ENCODE data around the gene DKKL1. TPM values are rescaled to one million over a fixed set of nuclear protein-coding genes. Genes with fewer than 3 reads are reported as not detected.
"Not testable (repeated sequence)": the region's sequence is repeated elsewhere in the genome, so short reads cannot be mapped to it uniquely, and the experiment has no call there.

The DKKL1 gene
- 1 to 10 TPM in 4 of 8 experiments, under 1 TPM in 2, not detected in 2; 0.38 to 5.2 (median 1.4) TPM for total RNA-seq

DNA sequence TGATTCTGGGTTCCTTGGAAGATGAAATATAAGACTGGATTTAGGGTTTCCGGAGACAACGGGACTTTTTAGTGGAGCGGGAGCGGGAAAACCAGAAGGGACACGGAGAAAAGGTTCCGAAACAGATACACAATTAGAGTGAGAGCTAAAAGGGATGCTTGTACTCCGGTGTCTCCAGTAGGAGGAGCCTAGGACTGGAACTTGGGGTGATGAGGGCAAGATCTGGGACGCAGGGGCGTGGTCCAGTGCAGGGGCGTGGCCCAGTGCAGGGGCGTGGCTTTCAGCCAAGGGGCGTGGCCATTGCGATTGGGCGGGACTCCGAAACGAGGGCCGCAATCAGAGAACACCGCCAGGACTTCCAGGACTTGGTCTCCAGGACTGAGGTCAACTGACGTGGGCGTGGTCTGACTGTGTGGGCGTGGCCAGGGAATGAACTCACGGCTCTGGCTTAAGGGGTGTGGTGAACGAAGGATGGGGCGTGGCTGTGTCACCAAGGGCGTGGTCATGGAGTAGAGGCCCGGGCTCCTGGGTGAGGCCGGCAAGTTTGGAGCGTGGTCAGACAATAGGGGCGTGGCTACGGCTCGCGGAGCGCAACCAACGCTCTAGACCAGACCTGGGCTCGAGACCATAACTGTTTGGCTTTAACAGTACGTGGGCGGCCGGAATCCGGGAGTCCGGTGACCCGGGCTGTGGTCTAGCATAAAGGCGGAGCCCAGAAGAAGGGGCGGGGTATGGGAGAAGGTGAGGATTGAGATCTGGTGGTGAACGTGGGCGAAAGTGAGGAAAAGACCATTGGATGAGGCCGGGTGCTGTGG is at the start of gene DKKL1:
TSS of gene DKKL1 (plus strand) at position 610 of the 815 bp plus-strand sequence. CDS start at position 732, 122 bp downstream.
- Histone ChIP-seq H3K4me1 (replicated peaks in 1 of 2) (peaks cover 0 to 5% of the 10 kb centered on the region in 2 donors), H3K27ac (no peak within 1 kb of the TSS), H3K4me3 (peak within 1 kb of the TSS; percentile 18 to 62 (median 49))
- peak; percentile 76 to 89 (median 86) for ATAC-seq (replicated peaks in 6 of 8)
- 0 to 9% (median 4%) methylated on average over 5 to 20 of the region's 46 CpGs; no CpG with 5 or more reads in 2 of the 10 experiments for WGBS, 10 experiments
- in situ Hi-C loops (cut with MboI; ENCODE audit: low pct_unique_long_range_greater_than_20kb in 2 of 9, low sequenced_read_pairs in 9 of 9, unreplicated experiment in 9 of 9) = no loop called here

DNA sequence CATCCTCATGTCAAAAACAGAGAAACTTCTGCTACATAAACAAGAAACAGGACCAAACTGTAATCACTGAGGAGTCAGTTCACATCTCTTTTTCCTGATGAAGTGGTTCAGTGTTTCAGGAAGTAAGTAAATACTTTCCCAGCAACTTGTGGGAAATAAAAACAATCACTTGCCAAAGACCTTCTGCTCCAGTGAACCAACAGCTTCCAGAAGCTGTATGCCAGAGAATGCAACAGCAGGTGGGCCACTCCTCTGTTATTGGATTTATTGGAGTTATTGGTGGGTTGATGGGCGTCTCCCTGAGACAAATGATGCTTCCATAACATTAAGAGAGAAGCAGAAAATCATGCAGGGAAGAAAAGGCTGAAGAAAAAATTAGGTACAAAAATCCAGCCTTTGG is 48.6 kb upstream of the DKKL1 start:
- Histone ChIP-seq H3K27ac (no peak overlapping the region), H3K4me3 (no peak overlapping the region), H3K4me1 (replicated peaks in 1 of 2) (no peaks in the 10 kb centered on the region)
- no peak for ATAC-seq (replicated peaks in 6 of 8)
- in situ Hi-C loops (cut with MboI; ENCODE audit: low pct_unique_long_range_greater_than_20kb in 2 of 9, low sequenced_read_pairs in 9 of 9, unreplicated experiment in 9 of 9) = no loop called here
- 0 to 86% (median 50%) methylated on average over 1 of the region's 1 CpG; no CpG with 5 or more reads in 5 of the 10 experiments for WGBS, 10 experiments

DNA sequence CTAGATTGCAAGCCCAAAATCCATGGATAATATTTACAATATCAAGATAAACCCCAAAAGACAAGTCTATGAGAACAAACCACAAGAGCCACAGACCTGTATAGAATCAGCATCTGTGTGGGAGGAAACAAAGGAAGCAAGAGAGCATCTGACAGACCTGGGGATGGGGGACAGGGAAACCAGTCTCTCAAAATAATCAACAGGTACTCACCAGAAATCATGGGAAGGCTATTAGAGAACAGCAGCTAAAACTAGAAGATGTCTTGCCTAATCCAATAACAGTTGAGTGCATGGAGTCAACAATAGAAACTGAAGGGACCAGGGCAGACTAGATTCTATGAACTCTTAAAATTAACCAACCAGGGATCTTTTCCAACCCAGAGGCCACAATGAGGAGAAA is 47.4 kb upstream of the DKKL1 start:
- Histone ChIP-seq H3K4me1 (replicated peaks in 1 of 2) (no peaks in the 10 kb centered on the region), H3K27ac (no peak overlapping the region), H3K4me3 (no peak overlapping the region)
- in situ Hi-C loops (cut with MboI; ENCODE audit: low pct_unique_long_range_greater_than_20kb in 2 of 9, low sequenced_read_pairs in 9 of 9, unreplicated experiment in 9 of 9) = no loop called here
- no peak for ATAC-seq (replicated peaks in 6 of 8)

DNA sequence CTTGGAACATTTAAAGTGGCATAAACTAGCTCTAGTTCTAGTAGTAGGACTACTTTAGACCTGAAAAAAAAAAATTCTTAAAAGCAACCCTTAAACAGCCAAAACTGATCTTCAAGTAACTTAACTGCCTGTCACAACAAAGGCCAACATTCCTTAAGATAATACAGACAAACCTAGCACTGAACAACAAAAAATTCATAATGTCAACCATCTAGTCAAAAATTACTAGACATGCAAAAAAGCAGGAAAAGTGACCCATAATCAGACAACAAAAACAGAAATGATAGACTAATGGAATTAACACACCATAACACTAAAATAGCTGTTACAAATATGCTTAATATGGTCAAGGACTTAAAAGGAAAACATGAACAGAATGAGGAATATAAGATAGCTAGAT is 45.4 kb upstream of the DKKL1 start:
- no peaks in the 10 kb centered on the region for H3K4me1 ChIP-seq (replicated peaks in 1 of 2)
- H3K27ac ChIP-seq = no peak overlapping the region
- H3K4me3 ChIP-seq = no peak overlapping the region
- in situ Hi-C loops (cut with MboI; ENCODE audit: low pct_unique_long_range_greater_than_20kb in 2 of 9, low sequenced_read_pairs in 9 of 9, unreplicated experiment in 9 of 9) = no loop called here
- no peak for ATAC-seq (replicated peaks in 6 of 8)

DNA sequence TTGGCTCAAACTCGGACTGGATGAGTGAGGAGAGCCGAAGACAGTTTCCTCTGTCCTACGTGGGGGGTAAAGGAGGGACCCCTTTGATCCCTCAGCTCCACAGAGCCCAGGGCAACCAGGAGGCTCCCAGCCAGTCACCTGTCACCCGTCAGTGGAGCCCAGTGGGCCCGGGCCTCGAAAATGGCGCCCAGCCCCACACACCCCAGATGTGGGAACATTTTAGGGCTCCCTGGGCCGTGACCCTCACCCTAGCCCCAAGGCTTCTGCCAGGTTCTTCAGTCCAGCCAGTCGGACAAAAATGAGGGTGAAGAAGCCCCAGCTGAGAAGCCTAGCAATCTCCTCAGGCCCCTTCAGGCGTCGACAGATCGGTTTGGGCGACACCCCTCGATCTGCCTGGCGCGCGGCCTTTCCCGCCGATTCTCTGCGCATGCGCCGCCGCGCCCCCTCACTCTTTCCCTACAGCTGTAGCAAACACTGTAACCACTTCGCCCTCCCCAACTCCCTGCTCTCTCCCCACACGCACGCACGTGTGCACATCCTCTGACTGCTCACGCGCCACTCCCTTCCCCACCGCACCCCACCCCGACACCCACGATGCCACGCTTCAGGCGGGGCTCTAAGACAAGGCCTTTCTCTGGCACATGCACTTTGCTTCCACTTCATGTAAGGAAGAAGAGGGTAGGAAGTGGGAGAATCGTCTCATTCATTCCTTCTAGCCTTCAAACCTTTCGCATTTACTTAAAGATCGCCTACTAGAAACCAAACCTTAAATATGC is 38.7 kb upstream of the DKKL1 start, which contains the start of gene SLC6A16:
TSS of gene SLC6A16 (minus strand) at position 391 of the 776 bp plus-strand sequence. CDS start 13,844 bp downstream, outside the sequence.
- no peaks in the 10 kb centered on the region for H3K4me1 ChIP-seq (replicated peaks in 1 of 2)
- ATAC-seq (replicated peaks in 6 of 8) = no peak
- no peak within 1 kb of the TSS for H3K27ac ChIP-seq
- in situ Hi-C loops (cut with MboI; ENCODE audit: low pct_unique_long_range_greater_than_20kb in 2 of 9, low sequenced_read_pairs in 9 of 9, unreplicated experiment in 9 of 9) = no loop called here
- no peak within 1 kb of the TSS for H3K4me3 ChIP-seq
- 80 to 95% (median 89%) methylated on average over 6 to 18 of the region's 38 CpGs; no CpG with 5 or more reads in 7 of the 10 experiments for WGBS, 10 experiments

DNA sequence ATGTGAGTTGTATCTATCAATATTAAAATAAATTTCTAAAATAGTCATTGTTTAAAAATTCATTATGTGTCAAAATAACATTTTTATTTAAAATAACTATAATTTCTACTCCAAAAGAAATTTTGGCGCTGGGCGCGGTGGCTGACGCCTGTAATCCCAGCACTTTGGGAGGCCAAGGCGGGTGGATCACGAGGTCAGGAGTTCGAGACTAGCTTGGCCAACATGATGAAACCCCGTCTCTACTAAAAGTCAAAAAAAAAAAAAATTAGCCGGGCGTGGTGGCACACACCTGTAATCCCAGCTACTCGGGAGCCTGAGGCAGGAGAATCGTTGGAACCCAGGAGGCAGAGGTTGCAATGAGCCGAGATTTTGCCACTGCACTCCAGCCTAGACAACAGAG is 37.9 kb upstream of the DKKL1 start:
- 67 to 97% (median 90%) methylated on average over 2 to 12 of the region's 13 CpGs; no CpG with 5 or more reads in 1 of the 10 experiments for whole genome bisulfite sequencing, 10 experiments
- H3K4me3 ChIP-seq; H3K4me1 ChIP-seq (replicated peaks in 1 of 2); in situ Hi-C loops (cut with MboI; ENCODE audit: low pct_unique_long_range_greater_than_20kb in 2 of 9, low sequenced_read_pairs in 9 of 9, unreplicated experiment in 9 of 9); H3K27ac ChIP-seq; ATAC-seq (replicated peaks in 6 of 8): not testable (repeated sequence)

DNA sequence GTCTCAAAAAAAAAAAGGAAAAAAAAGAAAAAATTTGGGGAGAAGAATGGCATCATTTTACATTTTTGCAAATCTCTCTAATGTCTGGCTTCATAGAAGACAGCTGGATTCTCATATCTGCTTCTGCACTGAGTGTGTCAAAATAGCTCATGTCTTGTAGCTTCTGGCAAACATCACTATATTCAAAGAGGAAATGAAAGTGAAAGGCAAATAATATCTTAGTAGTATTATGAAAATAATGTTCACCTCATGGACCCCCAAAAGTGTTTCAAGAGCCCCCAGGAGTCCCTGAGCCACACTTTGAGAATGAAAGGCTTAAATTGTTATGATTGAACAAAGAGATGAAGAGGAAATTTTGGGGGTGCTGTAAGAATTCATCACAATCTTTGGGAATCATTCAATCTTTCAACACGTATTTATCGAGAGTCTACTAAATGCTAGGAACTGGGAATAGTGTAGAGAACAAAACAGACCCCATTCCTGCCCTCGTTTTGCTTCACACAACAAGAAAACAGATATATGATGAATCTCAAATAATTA is 37.4 kb upstream of the DKKL1 start:
- WGBS, 10 experiments = 62 to 100% (median 93%) methylated on average over 1 to 3 of the region's 3 CpGs; no CpG with 5 or more reads in 2 of the 10 experiments
- H3K4me3 ChIP-seq = no peak overlapping the region
- H3K4me1 ChIP-seq (replicated peaks in 1 of 2) = no peaks in the 10 kb centered on the region
- no peak overlapping the region for H3K27ac ChIP-seq
- in situ Hi-C loops (cut with MboI; ENCODE audit: low pct_unique_long_range_greater_than_20kb in 2 of 9, low sequenced_read_pairs in 9 of 9, unreplicated experiment in 9 of 9) = no loop called here
- no peak for ATAC-seq (replicated peaks in 6 of 8)

DNA sequence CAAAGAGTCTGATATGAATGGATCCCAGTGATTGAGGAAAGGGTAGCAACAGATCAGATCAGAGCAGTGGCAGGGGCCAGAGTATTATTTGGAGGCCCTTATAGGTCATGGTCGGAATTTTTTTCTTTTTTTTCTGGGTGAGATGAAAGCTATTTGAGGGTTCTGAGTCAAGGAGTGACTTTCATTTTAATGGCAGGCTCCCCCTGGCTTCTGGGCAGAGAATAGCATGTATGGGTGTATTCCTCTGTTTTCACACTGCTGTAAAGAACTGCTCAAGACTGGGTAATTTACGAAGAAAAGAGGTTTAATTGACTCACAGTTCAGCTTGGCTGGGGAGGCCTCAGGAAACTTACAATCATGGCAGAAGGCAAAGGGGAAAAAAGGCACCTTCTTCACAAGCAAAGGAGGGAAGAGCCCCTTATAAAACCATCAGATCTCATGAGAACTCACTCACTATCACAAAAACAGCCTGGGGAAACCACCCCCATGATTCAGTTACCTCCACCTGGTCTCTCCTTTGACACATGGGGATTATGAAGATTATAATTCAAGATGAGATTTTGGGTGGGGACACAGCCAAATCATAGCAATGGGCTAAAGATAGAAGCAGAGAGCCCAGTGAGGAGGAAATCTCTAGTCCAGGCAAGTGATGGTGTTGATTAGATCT is 35.7 kb upstream of the DKKL1 start:
- in situ Hi-C loops (cut with MboI; ENCODE audit: low pct_unique_long_range_greater_than_20kb in 2 of 9, low sequenced_read_pairs in 9 of 9, unreplicated experiment in 9 of 9) = no loop called here
- Histone ChIP-seq H3K27ac (no peak overlapping the region), H3K4me1 (replicated peaks in 1 of 2) (no peaks in the 10 kb centered on the region), H3K4me3 (no peak overlapping the region)
- 17 to 100% (median 67%) methylated on average over 1 to 2 of the region's 2 CpGs; no CpG with 5 or more reads in 3 of the 10 experiments for WGBS, 10 experiments
- peak in 3 of 8 experiments; percentile 50 to 77 (median 59) for ATAC-seq (replicated peaks in 6 of 8)

DNA sequence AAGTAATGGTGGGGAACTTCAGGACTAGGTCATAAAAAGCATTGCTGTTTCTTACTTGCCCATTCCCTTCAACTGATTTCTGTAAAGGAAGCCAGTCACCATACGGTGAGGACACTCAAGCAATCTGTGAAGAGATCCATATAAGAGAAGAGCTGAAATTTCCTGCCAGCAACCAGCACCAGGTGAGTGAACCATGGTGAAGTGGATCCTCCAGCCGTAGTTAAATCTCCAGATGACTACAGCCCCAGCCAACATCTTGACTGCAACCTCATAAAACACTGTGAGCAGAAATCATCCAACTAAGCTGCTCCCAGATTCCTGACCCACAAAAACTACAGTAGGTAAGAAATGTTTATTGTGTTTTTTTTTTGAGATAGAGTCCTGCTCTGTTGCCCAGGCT is 34.9 kb upstream of the DKKL1 start:
- no peak for ATAC-seq (replicated peaks in 6 of 8)
- WGBS, 10 experiments = 63 to 100% (median 88%) methylated on average over 1 to 2 of the region's 2 CpGs; no CpG with 5 or more reads in 3 of the 10 experiments
- no peak overlapping the region for H3K4me3 ChIP-seq

DNA sequence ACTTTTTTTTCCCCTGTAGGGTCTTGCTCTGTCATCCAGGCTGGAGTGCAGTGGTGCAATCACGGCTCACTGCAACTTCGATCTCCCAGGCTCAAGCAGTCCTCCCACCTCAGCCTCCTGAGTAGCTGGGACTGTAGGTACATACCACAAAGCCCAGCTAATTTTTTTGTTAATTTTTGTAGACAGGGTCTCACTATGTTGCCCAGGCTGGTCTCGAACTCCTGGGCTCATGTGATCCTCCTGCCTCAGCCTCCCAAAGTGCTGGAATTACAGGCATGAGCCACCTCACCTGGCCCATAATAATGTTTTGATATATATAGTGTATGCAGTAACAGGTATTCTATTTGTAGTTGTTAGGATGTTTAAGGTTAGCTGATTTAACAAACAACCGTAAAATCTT is 32.5 kb upstream of the DKKL1 start:
- whole genome bisulfite sequencing, 10 experiments = 62 to 100% (median 92%) methylated on average over 1 to 4 of the region's 4 CpGs; no CpG with 5 or more reads in 2 of the 10 experiments
- ATAC-seq (replicated peaks in 6 of 8) = peak in 1 of 8 experiments; percentile 11
- H3K4me3 ChIP-seq; H3K4me1 ChIP-seq (replicated peaks in 1 of 2); in situ Hi-C loops (cut with MboI; ENCODE audit: low pct_unique_long_range_greater_than_20kb in 2 of 9, low sequenced_read_pairs in 9 of 9, unreplicated experiment in 9 of 9); H3K27ac ChIP-seq: not testable (repeated sequence)

More for the DNA sequence above, 34.9 kb upstream of the DKKL1 start:
- H3K27ac ChIP-seq = no peak overlapping the region
- in situ Hi-C loops (cut with MboI; ENCODE audit: low pct_unique_long_range_greater_than_20kb in 2 of 9, low sequenced_read_pairs in 9 of 9, unreplicated experiment in 9 of 9) = no loop called here
- no peaks in the 10 kb centered on the region for H3K4me1 ChIP-seq (replicated peaks in 1 of 2)

DNA sequence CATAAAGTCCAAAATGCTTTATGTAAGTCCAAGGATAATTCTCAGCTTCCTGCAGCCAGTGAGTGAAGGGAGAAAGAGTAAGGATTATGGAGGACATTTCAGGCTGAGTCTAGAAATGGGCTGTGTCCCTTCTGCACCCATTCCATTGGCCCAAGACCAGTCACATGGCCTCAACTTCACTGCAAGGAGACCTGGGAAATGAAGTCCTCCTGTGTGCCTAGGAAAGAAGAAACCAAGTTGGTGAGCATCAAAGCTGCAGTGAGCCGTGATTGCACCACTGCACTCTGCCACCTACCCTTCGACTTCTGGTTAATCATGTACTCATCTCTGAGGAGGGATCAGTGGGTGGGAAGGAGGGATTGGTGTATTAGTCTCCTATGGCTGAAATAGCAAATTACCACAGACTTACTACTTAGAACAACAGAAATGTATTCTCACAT is 32.0 kb upstream of the DKKL1 start:
- Histone ChIP-seq H3K27ac (no peak overlapping the region), H3K4me3 (no peak overlapping the region), H3K4me1 (replicated peaks in 1 of 2) (no peaks in the 10 kb centered on the region)
- ATAC-seq (replicated peaks in 6 of 8) = peak; percentile 58 to 98 (median 85)
- in situ Hi-C loops (cut with MboI; ENCODE audit: low pct_unique_long_range_greater_than_20kb in 2 of 9, low sequenced_read_pairs in 9 of 9, unreplicated experiment in 9 of 9) = no loop called here
- 40 to 61% (median 53%) methylated on average over 1 to 2 of the region's 2 CpGs; no CpG with 5 or more reads in 6 of the 10 experiments for WGBS, 10 experiments

DNA sequence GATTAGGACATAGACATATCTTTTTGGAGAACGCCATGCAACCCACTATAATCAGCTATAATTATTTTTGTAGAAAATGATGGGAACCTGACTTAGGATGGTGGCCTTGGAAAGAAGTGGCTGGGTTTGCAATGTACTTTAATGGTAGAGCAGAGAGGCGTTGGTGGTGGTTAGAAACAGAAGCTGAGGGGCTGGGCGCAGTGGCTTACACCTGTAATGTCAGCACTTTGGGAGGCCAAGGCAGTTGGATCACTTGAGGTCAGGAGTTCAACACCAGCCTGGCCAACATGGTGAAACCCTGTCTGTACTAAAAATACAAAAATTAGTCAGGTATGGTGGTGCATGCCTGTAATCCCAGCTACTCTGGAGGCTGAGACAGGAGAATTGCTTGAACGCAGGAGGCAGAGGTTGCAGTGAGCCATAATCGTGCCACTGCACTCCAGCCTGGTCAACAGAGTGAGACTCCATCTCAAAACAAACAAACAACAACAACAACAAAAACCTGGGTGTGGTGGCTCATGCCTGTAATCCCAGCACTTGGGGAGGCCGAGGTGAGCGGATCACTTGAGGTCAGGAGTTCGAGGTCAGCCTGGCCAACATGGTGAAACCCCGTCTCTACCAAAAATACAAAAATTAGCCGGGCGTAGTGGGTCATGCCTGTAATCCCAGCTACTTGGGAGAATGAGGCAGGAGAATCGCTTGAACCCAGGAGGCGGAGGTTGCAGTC is 30.8 kb upstream of the DKKL1 start:
- ATAC-seq (replicated peaks in 6 of 8); H3K4me3 ChIP-seq; in situ Hi-C loops (cut with MboI; ENCODE audit: low pct_unique_long_range_greater_than_20kb in 2 of 9, low sequenced_read_pairs in 9 of 9, unreplicated experiment in 9 of 9); H3K4me1 ChIP-seq (replicated peaks in 1 of 2); H3K27ac ChIP-seq: not testable (repeated sequence)
- 40 to 100% (median 88%) methylated on average over 1 to 8 of the region's 13 CpGs; no CpG with 5 or more reads in 1 of the 10 experiments for WGBS, 10 experiments
